ENCODE measurements around the gene MINDY1.

MINDY1 gene

DNA sequence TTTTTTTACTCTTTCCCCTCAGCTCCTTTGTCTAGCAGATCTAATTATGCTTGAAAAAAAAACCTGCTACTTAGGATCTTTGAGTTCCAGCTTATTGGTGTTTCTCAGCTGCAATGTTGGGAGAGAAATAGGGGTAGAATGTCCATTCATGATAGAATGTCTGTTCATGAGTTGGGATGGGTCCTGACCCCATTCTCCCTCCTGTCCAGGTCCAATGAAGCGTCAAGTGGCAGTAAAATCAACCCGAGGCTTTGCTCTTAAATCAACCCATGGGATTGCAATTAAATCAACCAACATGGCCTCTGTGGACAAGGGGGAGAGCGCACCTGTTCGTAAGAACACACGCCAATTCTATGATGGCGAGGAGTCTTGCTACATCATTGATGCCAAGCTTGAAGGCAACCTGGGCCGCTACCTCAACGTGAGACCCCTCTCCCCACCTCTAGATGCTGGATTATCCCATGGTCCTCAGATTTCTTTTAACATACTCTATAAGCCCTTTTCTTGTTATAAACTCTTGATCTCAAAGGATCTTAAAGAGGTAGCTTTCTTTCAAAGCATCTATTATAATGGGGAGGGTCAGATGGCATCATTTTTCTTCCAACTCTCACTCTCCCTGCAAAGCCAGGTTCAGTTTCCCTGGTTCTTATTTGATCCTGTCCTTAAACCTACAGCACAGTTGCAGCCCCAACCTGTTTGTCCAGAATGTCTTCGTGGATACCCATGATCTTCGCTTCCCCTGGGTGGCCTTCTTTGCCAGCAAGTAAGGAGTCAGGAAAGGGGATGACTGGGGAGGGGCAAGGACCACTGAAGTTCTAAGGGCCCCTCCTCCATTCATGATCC lies 43.2 kb downstream of the MINDY1 start:
- Histone ChIP-seq H3K79me2 (ENCODE audit: control insufficient read depth, insufficient read depth, low read length, unreplicated experiment) (peaks cover 4% of the 10 kb centered on the region), H3K27ac (ENCODE audit: low read depth, low read length) (no peak overlapping the region), H3K27me3 (ENCODE audit: insufficient read depth, low read length) (no peaks in the 10 kb centered on the region), H3K4me1 (ENCODE audit: control insufficient read depth, insufficient read depth, low read length, unreplicated experiment) (no peaks in the 10 kb centered on the region), H3K36me3 (ENCODE audit: insufficient read depth, low read length) (peaks cover 32% of the 10 kb centered on the region), H3K4me3 (ENCODE audit: low read depth, low read length) (no peak overlapping the region), H2AFZ (ENCODE audit: low read length, unreplicated experiment) (no peak overlapping the region)

DNA sequence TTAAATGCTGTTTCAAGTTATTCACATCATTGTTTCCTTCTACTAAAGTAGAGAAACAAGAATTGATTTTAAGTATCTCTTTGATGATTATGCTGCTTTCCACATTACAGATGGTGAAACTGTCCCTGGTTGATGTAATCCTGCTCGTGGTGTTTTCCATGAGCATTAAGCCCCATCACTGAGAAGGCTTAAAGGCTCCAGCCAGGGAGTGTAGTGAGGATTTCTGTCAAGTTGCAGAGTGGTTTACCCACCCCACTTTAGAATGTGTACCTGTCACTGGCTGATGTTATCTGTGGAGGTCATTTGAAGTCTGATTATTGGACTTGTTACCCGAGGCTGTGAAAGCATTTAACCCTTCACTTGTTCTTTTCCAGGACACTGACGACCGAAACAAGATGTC lies 44.9 kb downstream of the MINDY1 start:
- H3K4me3 ChIP-seq (ENCODE audit: low read depth, low read length): no peak overlapping the region
- no peak overlapping the region for H3K27ac ChIP-seq (ENCODE audit: low read depth, low read length)
- H3K36me3 ChIP-seq (ENCODE audit: insufficient read depth, low read length): peaks cover 21% of the 10 kb centered on the region; the same call in 1 of the 2 replicates
- H3K4me1 ChIP-seq (ENCODE audit: control insufficient read depth, insufficient read depth, low read length, unreplicated experiment): no peaks in the 10 kb centered on the region
- H3K27me3 ChIP-seq (ENCODE audit: insufficient read depth, low read length): no peaks in the 10 kb centered on the region
- H3K79me2 ChIP-seq (ENCODE audit: control insufficient read depth, insufficient read depth, low read length, unreplicated experiment): no peaks in the 10 kb centered on the region
- no peak overlapping the region for H2AFZ ChIP-seq (ENCODE audit: low read length, unreplicated experiment)

DNA sequence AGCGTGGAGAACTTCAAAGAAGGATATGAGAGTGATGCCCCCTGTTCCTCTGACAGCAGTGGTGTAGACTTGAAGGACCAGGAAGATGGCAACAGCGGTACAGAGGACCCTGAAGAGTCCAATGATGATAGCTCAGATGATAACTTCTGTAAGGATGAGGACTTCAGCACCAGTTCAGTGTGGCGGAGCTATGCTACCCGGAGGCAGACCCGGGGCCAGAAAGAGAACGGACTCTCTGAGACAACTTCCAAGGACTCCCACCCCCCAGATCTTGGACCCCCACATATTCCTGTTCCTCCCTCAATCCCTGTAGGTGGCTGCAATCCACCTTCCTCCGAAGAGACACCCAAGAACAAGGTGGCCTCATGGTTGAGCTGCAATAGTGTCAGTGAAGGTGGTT lies 46.1 kb downstream of the MINDY1 start:
- Histone ChIP-seq H3K4me1 (ENCODE audit: control insufficient read depth, insufficient read depth, low read length, unreplicated experiment) (no peaks in the 10 kb centered on the region), H3K27me3 (ENCODE audit: insufficient read depth, low read length) (no peaks in the 10 kb centered on the region), H2AFZ (ENCODE audit: low read length, unreplicated experiment) (no peak overlapping the region), H3K27ac (ENCODE audit: low read depth, low read length) (no peak overlapping the region), H3K36me3 (ENCODE audit: insufficient read depth, low read length) (peaks cover 16% of the 10 kb centered on the region; the same call in 1 of the 2 replicates), H3K4me3 (ENCODE audit: low read depth, low read length) (no peak overlapping the region), H3K79me2 (ENCODE audit: control insufficient read depth, insufficient read depth, low read length, unreplicated experiment) (no peaks in the 10 kb centered on the region)

DNA sequence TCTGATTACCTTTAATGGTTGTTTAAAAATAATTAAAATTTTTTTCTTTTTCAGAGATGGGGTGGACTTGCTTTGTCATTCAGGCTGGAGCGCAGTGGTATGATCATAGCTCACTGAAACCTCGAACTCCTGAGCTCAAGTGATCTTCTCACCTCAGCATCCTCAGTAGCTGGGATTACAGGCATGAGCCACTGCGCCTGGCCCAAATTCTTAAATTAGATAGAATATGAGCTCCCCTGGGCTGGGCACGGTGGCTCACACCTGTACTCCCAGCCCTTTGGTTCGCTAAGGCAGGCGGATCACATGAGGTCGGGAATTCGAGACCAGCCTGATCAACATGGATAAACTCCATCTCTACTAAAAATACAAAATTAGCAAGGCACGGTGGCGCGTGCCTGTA lies 49.0 kb downstream of the MINDY1 start:
- Histone ChIP-seq H3K4me1 (ENCODE audit: control insufficient read depth, insufficient read depth, low read length, unreplicated experiment) (no peaks in the 10 kb centered on the region), H3K79me2 (ENCODE audit: control insufficient read depth, insufficient read depth, low read length, unreplicated experiment) (no peaks in the 10 kb centered on the region), H3K36me3 (ENCODE audit: insufficient read depth, low read length) (peaks cover 8% of the 10 kb centered on the region; the same call in 1 of the 2 replicates)

DNA sequence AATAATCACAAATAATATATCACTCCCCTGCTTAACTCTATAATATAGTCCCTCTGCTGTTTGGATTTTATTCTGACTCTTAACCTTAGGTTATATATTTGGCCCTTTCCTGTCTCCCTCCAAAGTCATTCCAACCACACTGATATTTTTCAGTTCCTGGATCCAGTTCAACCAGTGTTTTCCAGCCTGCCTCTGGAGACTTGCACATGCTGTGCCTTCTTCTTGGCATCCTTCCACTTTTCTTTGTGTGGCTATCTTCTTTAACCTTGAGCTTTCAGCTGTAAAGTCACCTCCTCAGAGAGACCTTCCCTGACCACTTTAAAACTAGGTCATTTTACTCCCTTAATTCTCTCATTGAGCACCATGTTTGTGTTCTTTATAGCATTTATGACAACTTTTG lies 51.4 kb downstream of the MINDY1 start:
- peaks cover 15% of the 10 kb centered on the region for H3K36me3 ChIP-seq (ENCODE audit: insufficient read depth, low read length)
- H3K79me2 ChIP-seq (ENCODE audit: control insufficient read depth, insufficient read depth, low read length, unreplicated experiment): no peaks in the 10 kb centered on the region
- H3K27me3 ChIP-seq (ENCODE audit: insufficient read depth, low read length): no peaks in the 10 kb centered on the region
- no peak overlapping the region for H3K4me3 ChIP-seq (ENCODE audit: low read depth, low read length)
- no peak overlapping the region for H3K27ac ChIP-seq (ENCODE audit: low read depth, low read length)
- no peaks in the 10 kb centered on the region for H3K4me1 ChIP-seq (ENCODE audit: control insufficient read depth, insufficient read depth, low read length, unreplicated experiment)
- H2AFZ ChIP-seq (ENCODE audit: low read length, unreplicated experiment): no peak overlapping the region

More for the DNA sequence above, 49.0 kb downstream of the MINDY1 start:
- Histone ChIP-seq H3K27me3 (ENCODE audit: insufficient read depth, low read length) (no peaks in the 10 kb centered on the region), H3K4me3 (ENCODE audit: low read depth, low read length) (no peak overlapping the region), H3K27ac (ENCODE audit: low read depth, low read length) (no peak overlapping the region), H2AFZ (ENCODE audit: low read length, unreplicated experiment) (no peak overlapping the region)

DNA sequence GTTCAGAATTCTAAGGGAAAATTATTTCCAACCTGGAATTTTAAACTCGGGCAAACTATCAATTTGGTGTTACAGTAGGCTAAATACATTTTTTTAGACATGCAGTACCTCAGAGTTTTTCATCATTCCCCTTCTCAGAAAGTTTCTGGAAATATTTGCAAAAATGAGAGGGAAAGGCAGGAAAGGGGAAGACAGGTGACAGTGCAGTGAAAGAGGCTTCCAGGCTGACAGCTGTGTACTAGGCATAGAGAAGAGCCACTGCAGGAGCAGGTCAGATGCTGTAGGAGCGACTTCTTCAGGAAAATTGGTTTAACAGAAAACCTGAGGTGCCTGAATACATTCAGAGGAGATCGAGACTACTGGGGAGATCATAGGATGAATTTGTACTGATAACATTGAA lies 52.0 kb downstream of the MINDY1 start:
- no peak overlapping the region for H3K4me3 ChIP-seq (ENCODE audit: low read depth, low read length)
- peaks cover 15% of the 10 kb centered on the region for H3K36me3 ChIP-seq (ENCODE audit: insufficient read depth, low read length)
- H3K79me2 ChIP-seq (ENCODE audit: control insufficient read depth, insufficient read depth, low read length, unreplicated experiment): no peaks in the 10 kb centered on the region
- H2AFZ ChIP-seq (ENCODE audit: low read length, unreplicated experiment): no peak overlapping the region
- H3K4me1 ChIP-seq (ENCODE audit: control insufficient read depth, insufficient read depth, low read length, unreplicated experiment): no peaks in the 10 kb centered on the region
- H3K27me3 ChIP-seq (ENCODE audit: insufficient read depth, low read length): no peaks in the 10 kb centered on the region
- H3K27ac ChIP-seq (ENCODE audit: low read depth, low read length): no peak overlapping the region
